Heart right ventricle (tissue), 16 donors: ENCODE measurements around the gene PTPRM. TPM values are rescaled to one million over a fixed set of nuclear protein-coding genes. Genes with fewer than 3 reads are reported as not detected.
A peak's percentile ranks its signal among the peaks of the same experiment; 100 is the strongest.

ENCODE experiments used
- ATAC-seq, 8 donors: fragments of 200-7000 bp; cut with Tn5 transposase; one replicate each; pipeline ENCODE4 v1.9.1; 2020; ENCODE audit warnings: mild to moderate bottlenecking in 8 of 8, moderate library complexity in 8 of 8, moderate number of reproducible peaks in 1 of 8
- DNase-seq, 2 donors: peaks; one replicate each; pipeline ENCODE4 v3.0.0-alpha.2; 2020
- H3K27ac ChIP-seq, 10 donors: fragments of 200-600 bp; sonication (generic) in 2 of 10; one replicate each; pipeline versions ENCODE4 v1.5.0 to v1.8.0; 2020 to 2022; ENCODE audit warnings: mild to moderate bottlenecking in 3 of 10
- H3K27me3 ChIP-seq, 7 donors: fragments of 200-600 bp; one replicate each; pipeline ENCODE4 v1.8.0; 2021 to 2022; ENCODE audit warnings: mild to moderate bottlenecking in 2 of 7
- H3K36me3 ChIP-seq, 9 donors: fragments of 200-600 bp; sonication (generic) in 1 of 9; one replicate each; pipeline versions ENCODE4 v1.5.0 to v1.8.0; 2020 to 2022; ENCODE audit warnings: mild to moderate bottlenecking in 2 of 9
- H3K4me1 ChIP-seq, 9 donors: fragments of 200-600 bp; sonication (generic) in 1 of 9; one replicate each; pipeline versions ENCODE4 v1.5.0 to v1.8.0; 2020 to 2022; ENCODE audit warnings: mild to moderate bottlenecking in 4 of 9
- H3K4me3 ChIP-seq, 10 donors: fragments of 200-600 bp; sonication (generic) in 2 of 10; one replicate each; pipeline versions ENCODE4 v1.5.0 to v1.8.0; 2020 to 2022; ENCODE audit warnings: mild to moderate bottlenecking in 7 of 10, moderate library complexity in 2 of 10
- H3K9me3 ChIP-seq, 11 donors: fragments of 200-600 bp in 10 of 11; sonication (generic) in 2 of 11; one replicate each; pipeline versions ENCODE4 v1.5.0 to v1.8.0; 2013 to 2022; ENCODE audit warnings: mild to moderate bottlenecking in 2 of 11, control low read depth in 1 of 11, moderate library complexity in 1 of 11
- WGBS, 2 donors: extraction: QIAGEN DNeasy Blood & Tissue Kit; methylation state at CpG; one replicate each; pipeline ENCODE4 v1.1.7; 2013; ENCODE audit warnings: inconsistent platforms in 1 of 2; 5-methylcytosine and 5-hydroxymethylcytosine counted together
- intact Hi-C, 10 donors: fragments of 100-400 bp; cut with DNase I; formaldehyde crosslinking; loops; one replicate each; pipeline versions ENCODE4 v1.11.1 to v1.14.2; 2022
- polyA plus RNA-seq, 2 donors: library from polyadenylated mRNA; stranded (reverse); fragments of 200-250 nt; gene quantifications; one replicate each; pipeline ENCODE4 v1.2.3, GENCODE V29; 2013
- total RNA-seq, 10 donors: library from RNA; stranded (reverse); fragmentation: NEBNext Ultra II Directional in 3 of 10; extraction: Animal tissue kit (Norgen Biotek cat#: 25700) in 3 of 10; gene quantifications; one replicate each; pipeline versions ENCODE4 v1.2.1 to v1.2.4, GENCODE V29; 2021 to 2023
- TF ChIP-seq, protein P1 (sequence below), 9 donors: fragments of 200-600 bp; sonication (generic) in 2 of 9; IDR thresholded peaks; one replicate each; pipeline versions ENCODE4 v1.5.0 to v1.8.0; 2021 to 2022; ENCODE audit warnings: antibody characterized with exemption in 9 of 9, mild to moderate bottlenecking in 5 of 9, moderate library complexity in 1 of 9
- donor health status: Arrhythmogenic right ventricular cardiomyopathy.
- donor health status: ischemic (EF 13 %, LVEDD 7.1; RV severe dilation, severe dysfunction).
- donor health status: healthy with polysubstance abuse.
- donor health status: DM: no; HTN: yes; CAD: no.
- donor health status: DM: no; HTN: no; CAD: no.
- donor health status: ischemic (EF 25% LVEDD 6.9; RV normal size, moderate dysfunction).
- donor health status: ischemic (EF 25% LVEDD 5.7; RV mildly dilated, moderate dysfunction).
- donor health status: healthy.
- donor health status: DM: yes; HTN: yes; CAD: no.
- donor health status: Ischemic cardiomyopathy.
- donor health status: ischemic (EF 35%, LVEDD 5.7; RV mildly dilated, moderate dysfunction).
- donor health status: nonischemic (EF 11% LVEDD 7.7; RV severe dilation, severe dysfunction).
- donor health status: DM: yes; HTN: yes; CAD: no.
- donor health status: PGD.
- donor health status: ischemic (EF 29% LVEDD 5.4; RV normal size, mild dysfunction).
- donor health status: nonischemic (EF 23%, LVEDD 6.1; RV moderate dilation, normal function).

The PTPRM gene
- total and polyA plus RNA-seq, 12 donors: 81.7 to 170 (median 132) TPM

GRCh38 chr18:7688580-7688979 lies 121.5 kb downstream of the PTPRM start:
- Histone ChIP-seq H3K27me3 (no peaks in the 10 kb centered on the region), H3K27ac (peak overlapping the region in 1 of 10 donors; percentile 14), H3K4me3 (no peak overlapping the region), H3K9me3 (no peaks in the 10 kb centered on the region), H3K36me3 (no peaks in the 10 kb centered on the region), H3K4me1 (peaks cover 4 to 81% (median 39%) of the 10 kb centered on the region in 9 donors)
- TF ChIP-seq, protein P1, sequence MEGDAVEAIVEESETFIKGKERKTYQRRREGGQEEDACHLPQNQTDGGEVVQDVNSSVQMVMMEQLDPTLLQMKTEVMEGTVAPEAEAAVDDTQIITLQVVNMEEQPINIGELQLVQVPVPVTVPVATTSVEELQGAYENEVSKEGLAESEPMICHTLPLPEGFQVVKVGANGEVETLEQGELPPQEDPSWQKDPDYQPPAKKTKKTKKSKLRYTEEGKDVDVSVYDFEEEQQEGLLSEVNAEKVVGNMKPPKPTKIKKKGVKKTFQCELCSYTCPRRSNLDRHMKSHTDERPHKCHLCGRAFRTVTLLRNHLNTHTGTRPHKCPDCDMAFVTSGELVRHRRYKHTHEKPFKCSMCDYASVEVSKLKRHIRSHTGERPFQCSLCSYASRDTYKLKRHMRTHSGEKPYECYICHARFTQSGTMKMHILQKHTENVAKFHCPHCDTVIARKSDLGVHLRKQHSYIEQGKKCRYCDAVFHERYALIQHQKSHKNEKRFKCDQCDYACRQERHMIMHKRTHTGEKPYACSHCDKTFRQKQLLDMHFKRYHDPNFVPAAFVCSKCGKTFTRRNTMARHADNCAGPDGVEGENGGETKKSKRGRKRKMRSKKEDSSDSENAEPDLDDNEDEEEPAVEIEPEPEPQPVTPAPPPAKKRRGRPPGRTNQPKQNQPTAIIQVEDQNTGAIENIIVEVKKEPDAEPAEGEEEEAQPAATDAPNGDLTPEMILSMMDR (IDR thresholded peaks at IDR 0.05): no peak
- intact Hi-C loops: no loop called here
- ATAC-seq (no peak), DNase-seq (no peak)
- 76 to 90% methylated on average over 3 of the region's 3 CpGs for WGBS, 2 donors

DNA sequence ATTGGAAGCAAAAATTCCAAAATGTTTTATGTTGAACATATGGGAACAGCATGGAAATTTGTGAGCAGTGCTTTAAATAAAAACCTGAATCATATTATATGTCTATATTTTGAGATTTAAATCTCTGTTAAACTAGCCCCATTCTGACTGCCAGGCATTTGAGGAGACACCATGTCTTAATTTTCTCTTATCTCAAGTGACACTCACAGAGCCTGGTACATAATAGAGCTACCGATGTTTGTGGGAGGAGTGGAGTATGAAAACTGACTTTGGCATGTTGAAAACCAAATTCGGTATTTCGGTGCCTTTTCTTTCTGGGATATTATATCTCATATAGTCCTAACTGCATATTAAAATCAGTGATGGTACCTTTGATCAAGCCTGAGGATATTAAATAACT lies 124.1 kb downstream of the PTPRM start:
- no peaks in the 10 kb centered on the region for H3K9me3 ChIP-seq
- H3K27me3 ChIP-seq: no peaks in the 10 kb centered on the region
- ATAC-seq (peak in 2 of 8 donors; percentile 27 to 64), DNase-seq (no peak)
- no peak overlapping the region for H3K4me3 ChIP-seq
- H3K4me1 ChIP-seq: peaks cover 0 to 65% (median 35%) of the 10 kb centered on the region in 9 donors
- WGBS, 2 donors: 58 to 71% methylated on average over 3 of the region's 3 CpGs
- TF ChIP-seq, protein P1 (IDR thresholded peaks at IDR 0.05): no peak
- peak overlapping the region in 1 of 10 donors; percentile 20 for H3K27ac ChIP-seq
- intact Hi-C loops: no loop called here
- H3K36me3 ChIP-seq: no peaks in the 10 kb centered on the region

GRCh38 chr18:7696780-7697179 lies 129.7 kb downstream of the PTPRM start:
- Histone ChIP-seq H3K27me3 (no peaks in the 10 kb centered on the region), H3K4me1 (peaks cover 0 to 40% (median 16%) of the 10 kb centered on the region in 9 donors), H3K4me3 (no peak overlapping the region), H3K36me3 (no peaks in the 10 kb centered on the region), H3K9me3 (peaks cover 0 to 4% (median 0%) of the 10 kb centered on the region in 11 donors), H3K27ac (no peak overlapping the region)
- DNase-seq (no peak), ATAC-seq (no peak)
- intact Hi-C loops: no loop called here
- TF ChIP-seq, protein P1 (IDR thresholded peaks at IDR 0.05): no peak
- WGBS, 2 donors: 75 to 81% methylated on average over 3 of the region's 3 CpGs

- ATAC-seq (no peak), DNase-seq (no peak)
- TF ChIP-seq, protein P1 (IDR thresholded peaks at IDR 0.05): no peak
- peaks cover 0 to 6% (median 0%) of the 10 kb centered on the region in 11 donors for H3K9me3 ChIP-seq
- H3K27ac ChIP-seq: no peak overlapping the region
- no peaks in the 10 kb centered on the region for H3K36me3 ChIP-seq
- no peaks in the 10 kb centered on the region for H3K27me3 ChIP-seq
- H3K4me1 ChIP-seq: peaks cover 0 to 40% (median 16%) of the 10 kb centered on the region in 9 donors
- intact Hi-C loops: no loop called here
- 87 to 88% methylated on average over 2 of the region's 2 CpGs for WGBS, 2 donors
- no peak overlapping the region for H3K4me3 ChIP-seq
Observed at GRCh38 chr18:7697306-7697705, 130.2 kb downstream of the PTPRM start.
